IMR-90 (cell line): ENCODE results near the gene S100B. TPM values are rescaled to one million over a fixed set of nuclear protein-coding genes. Genes with fewer than 3 reads are reported as not detected.

Experiments used
- ATAC-seq: fragments of 200-7000 bp; cut with Tn5 transposase; 2 replicates; pipeline ENCODE4 v1.9.1; 2020; ENCODE audit warnings: low read depth, mild to moderate bottlenecking, moderate library complexity
- BruUV-seq: library from RNA; stranded (reverse); fragments of 400-500 nt; replicated peaks from 2 replicates; lab custom pipeline; 2021; lab: Mats Ljungman, UMichigan
- CTCF ChIA-PET: fragments of 300-600 bp; formaldehyde crosslinking; extraction: SDS; loops from one replicate; lab custom pipeline; 2021; ENCODE audit warnings: antibody characterized with exemption; lab: Yijun Ruan, JAX
- POLR2A ChIA-PET: fragments of 300-600 bp; sonication (Branson Sonifier 250); formaldehyde crosslinking; loops from one replicate; lab custom pipeline; 2022; ENCODE audit warnings: antibody characterized with exemption; ENCODE audit not compliant: unreplicated experiment; lab: Charles Lee
- DNase-seq: peaks from one replicate; pipeline ENCODE4 v3.0.0; 2013
- H2AFZ ChIP-seq: replicated peaks from 2 replicates; pipeline ENCODE3; 2013; ENCODE audit warnings: low read length, mild to moderate bottlenecking; ENCODE audit not compliant: poor library complexity
- H2AK5ac ChIP-seq: 2 replicates; pipeline ENCODE4 v1.6.1; 2013; ENCODE audit warnings: low read depth, low read length, inconsistent platforms
- H2AK9ac ChIP-seq: replicated peaks from 2 replicates; pipeline ENCODE3; 2013; ENCODE audit warnings: mild to moderate bottlenecking, low read depth, low read length, moderate library complexity; ENCODE audit not compliant: poor library complexity
- H2BK120ac ChIP-seq: 2 replicates; pipeline ENCODE4 v1.6.1; 2013; ENCODE audit warnings: low read depth, low read length, inconsistent platforms
- H2BK15ac ChIP-seq: 3 replicates; pipeline ENCODE4 v1.6.1; 2013; ENCODE audit warnings: low read depth, low read length, inconsistent platforms
- H2BK20ac ChIP-seq: 2 replicates; pipeline ENCODE4 v1.6.1; 2013; ENCODE audit warnings: low read depth, mild to moderate bottlenecking, inconsistent platforms, low read length, moderate library complexity
- H2BK5ac ChIP-seq: 2 replicates; pipeline ENCODE4 v1.6.1; 2013; ENCODE audit warnings: mild to moderate bottlenecking, low read depth, low read length, inconsistent platforms; ENCODE audit not compliant: poor library complexity, severe bottlenecking
- H3K14ac ChIP-seq: replicated peaks from 2 replicates; pipeline ENCODE4 v1.6.1; 2013; ENCODE audit warnings: low read depth, low read length, inconsistent platforms
- H3K18ac ChIP-seq: 2 replicates; pipeline ENCODE4 v1.6.1; 2013; ENCODE audit warnings: low read depth, low read length, control low read depth
- H3K23ac ChIP-seq: 2 replicates; pipeline ENCODE4 v1.6.1; 2013; ENCODE audit warnings: low read depth, low read length, inconsistent platforms
- H3K27ac ChIP-seq: 2 replicates; pipeline ENCODE4 v1.5.1; 2013; ENCODE audit warnings: mild to moderate bottlenecking, control low read depth, low read length; ENCODE audit not compliant: insufficient read depth
- H3K27me3 ChIP-seq: 2 replicates; pipeline ENCODE4 v1.6.1; 2013; ENCODE audit warnings: low read length; ENCODE audit not compliant: control insufficient read depth, insufficient read depth
- H3K36me3 ChIP-seq: 2 replicates; pipeline ENCODE4 v1.6.1; 2013; ENCODE audit warnings: low read length, mixed read lengths; ENCODE audit not compliant: control insufficient read depth, insufficient read depth
- H3K4ac ChIP-seq: 2 replicates; pipeline ENCODE4 v1.6.1; 2013; ENCODE audit warnings: low read depth, low read length, inconsistent platforms
- H3K4me1 ChIP-seq: 2 replicates; pipeline ENCODE4 v1.6.1; 2013; ENCODE audit warnings: low read length, mixed read lengths; ENCODE audit not compliant: control insufficient read depth, insufficient read depth
- H3K4me2 ChIP-seq: 2 replicates; pipeline ENCODE4 v1.6.1; 2013; ENCODE audit warnings: low read depth, mild to moderate bottlenecking, control low read depth, low read length, moderate library complexity
- H3K4me3 ChIP-seq: 2 replicates; pipeline ENCODE4 v1.5.1; 2013; ENCODE audit warnings: low read depth, mild to moderate bottlenecking, control low read depth, low read length, moderate library complexity; ENCODE audit not compliant: insufficient read depth
- H3K56ac ChIP-seq: 2 replicates; pipeline ENCODE4 v1.6.1; 2013; ENCODE audit warnings: low read length, inconsistent platforms; ENCODE audit not compliant: insufficient read depth; ENCODE audit errors: extremely low read depth
- H3K79me1 ChIP-seq, 2 experiments: 2 replicates each; pipeline ENCODE4 v1.6.1; 2013; ENCODE audit warnings: low read length in 2 of 2, inconsistent platforms in 1 of 2, low read depth in 1 of 2
- H3K9ac ChIP-seq: 2 replicates; pipeline ENCODE4 v1.6.1; 2013; ENCODE audit warnings: low read depth, low read length, control low read depth
- H3K9me1 ChIP-seq: 2 replicates; pipeline ENCODE4 v1.6.1; 2013; ENCODE audit warnings: low read length, inconsistent platforms; ENCODE audit not compliant: insufficient read depth
- H3K9me3 ChIP-seq: 2 replicates; pipeline ENCODE4 v1.6.1; 2013; ENCODE audit warnings: low read length; ENCODE audit not compliant: control insufficient read depth, insufficient read depth
- H4K20me1 ChIP-seq: 2 replicates; pipeline ENCODE4 v1.6.1; 2013; ENCODE audit warnings: low read length, inconsistent platforms; ENCODE audit not compliant: insufficient read depth
- H4K5ac ChIP-seq: 2 replicates; pipeline ENCODE4 v1.6.1; 2013; ENCODE audit warnings: mild to moderate bottlenecking, low read depth, low read length, control low read depth
- H4K8ac ChIP-seq, 2 experiments: 2 replicates each; pipeline ENCODE4 v1.6.1; 2013; ENCODE audit warnings: low read depth in 2 of 2, low read length in 2 of 2, control low read depth in 1 of 2, inconsistent platforms in 1 of 2
- H4K91ac ChIP-seq: 2 replicates; pipeline ENCODE4 v1.6.1; 2013; ENCODE audit warnings: low read depth, low read length, inconsistent platforms; ENCODE audit not compliant: insufficient read depth
- BHLHE40 ChIP-seq: fragments of 150-350 bp; IDR thresholded peaks from 2 replicates; pipeline ENCODE4 v1.6.1; 2016; ENCODE audit warnings: mild to moderate bottlenecking, low read depth, low read length
- FOS ChIP-seq: fragments of 150-350 bp; IDR thresholded peaks from 2 replicates; pipeline ENCODE4 v1.6.1; 2016; ENCODE audit warnings: low read depth, low read length
- MAFK ChIP-seq: IDR thresholded peaks from 2 replicates; pipeline ENCODE4 v1.6.1; 2012; ENCODE audit warnings: low read depth, low read length, improper control_type of control experiment
- NFE2L2 ChIP-seq: fragments of 150-350 bp; IDR thresholded peaks from 2 replicates; pipeline ENCODE4 v1.6.1; 2016; ENCODE audit warnings: low read depth, mild to moderate bottlenecking, low read length
- POLR2A ChIP-seq: IDR thresholded peaks from 2 replicates; pipeline ENCODE4 v1.6.1; 2012; ENCODE audit warnings: mild to moderate bottlenecking, low read depth, low read length
- RCOR1 ChIP-seq: IDR thresholded peaks from 2 replicates; pipeline ENCODE4 v1.6.1; 2012; ENCODE audit warnings: mild to moderate bottlenecking, low read length, improper control_type of control experiment; ENCODE audit not compliant: insufficient replicate concordance
- RFX5 ChIP-seq: IDR thresholded peaks from 2 replicates; pipeline ENCODE4 v1.8.0; 2012; ENCODE audit warnings: low read depth, mild to moderate bottlenecking, low read length, moderate library complexity
- SMC3 ChIP-seq: fragments of 150-350 bp; IDR thresholded peaks from 2 replicates; pipeline ENCODE4 v1.6.1; 2016; ENCODE audit warnings: low read depth, mild to moderate bottlenecking, antibody characterized with exemption, low read length, moderate library complexity
- WGBS, 2 experiments: methylation state at CpG; one replicate each; pipeline versions ENCODE4 v1.1.5 to v1.1.7; 2013; ENCODE audit warnings: missing lambda C conversion rate in 2 of 2; ENCODE audit not compliant: insufficient read length in 1 of 2; ENCODE audit errors: extremely low coverage in 2 of 2; 5-methylcytosine and 5-hydroxymethylcytosine counted together
- dilution Hi-C: fragments of 300-500 bp; cut with HindIII; formaldehyde crosslinking; loops from one replicate; pipeline ENCODE4 v1.14.3; 2018; ENCODE audit warnings: low sequenced_read_pairs; ENCODE audit not compliant: unreplicated experiment
- in situ Hi-C: fragments of 300-500 bp; cut with MboI; formaldehyde crosslinking; loops from 3 replicates; pipeline ENCODE4 v1.14.3; 2019; ENCODE audit warnings: low sequenced_read_pairs, inconsistent platforms, mixed read lengths
- intact Hi-C: fragments of 100-400 bp; cut with micrococcal nuclease; formaldehyde crosslinking; loops from 2 replicates; pipeline ENCODE4 v1.10.0; 2022
- polyA plus RNA-seq, 3 experiments: library from polyadenylated mRNA; depleted of rRNA; stranded (reverse); fragments of >200 nt; gene quantifications; 2 replicates each; pipeline ENCODE4 v1.2.3, GENCODE V29; 2012; ENCODE audit warnings: low replicate concordance in 1 of 3
- total RNA-seq: library from RNA; depleted of rRNA; stranded (reverse); fragments of >200 nt; gene quantifications from 2 replicates; pipeline ENCODE4 v1.2.3, GENCODE V29; 2012
- TF ChIP-seq, protein P1 (sequence below): fragments of 150-350 bp; IDR thresholded peaks from 2 replicates; pipeline ENCODE4 v1.6.1; 2017; ENCODE audit warnings: mild to moderate bottlenecking, antibody characterized with exemption, low read length, low read depth
- TF ChIP-seq, protein P2 (sequence below): fragments of 150-350 bp; IDR thresholded peaks from 2 replicates; pipeline ENCODE4 v1.6.1; 2016; ENCODE audit warnings: low read depth, mild to moderate bottlenecking, low read length, moderate library complexity, borderline replicate concordance

S100B gene
- total and polyA plus RNA-seq, 2 of the 4 experiments (the other 2 are of a cell fraction), result 0.18 to 0.26 TPM

GRCh38 chr21:46594276-46594675, 10.6 kb downstream of the S100B start:
- H2BK20ac ChIP-seq, result no peak overlapping the region
- ATAC-seq (no peak), DNase-seq (no peak)
- H4K8ac ChIP-seq, result no peak overlapping the region
- H3K4me1 ChIP-seq, result peaks cover 6% of the 10 kb centered on the region
- WGBS, 2 experiments, result 60% methylated on average over 3 of the region's 8 CpGs; no CpG with 5 or more reads in 1 of the 2 experiments
- no peak overlapping the region for H2AFZ ChIP-seq
- H3K23ac ChIP-seq, result no peak overlapping the region
- H3K14ac ChIP-seq, result no peak overlapping the region
- no peak overlapping the region for H2BK5ac ChIP-seq
- no peak overlapping the region for H3K4me2 ChIP-seq
- in situ Hi-C loops, result no loop called here
- no peak overlapping the region for H2AK5ac ChIP-seq
- no peak overlapping the region for H2BK120ac ChIP-seq
- H4K91ac ChIP-seq, result no peak overlapping the region
- no peak overlapping the region for H2AK9ac ChIP-seq
- H3K4me3 ChIP-seq, result no peak overlapping the region
- no peak overlapping the region for H2BK15ac ChIP-seq
- 0 out of 2 replicates have a peak, but pooled peaks cover 4% of the 10 kb centered on the region for H3K9me1 ChIP-seq
- no peak overlapping the region for H3K9ac ChIP-seq
- no peak for TF ChIP-seq MAFK
- TF ChIP-seq RCOR1, result no peak
- TF ChIP-seq, protein P1, sequence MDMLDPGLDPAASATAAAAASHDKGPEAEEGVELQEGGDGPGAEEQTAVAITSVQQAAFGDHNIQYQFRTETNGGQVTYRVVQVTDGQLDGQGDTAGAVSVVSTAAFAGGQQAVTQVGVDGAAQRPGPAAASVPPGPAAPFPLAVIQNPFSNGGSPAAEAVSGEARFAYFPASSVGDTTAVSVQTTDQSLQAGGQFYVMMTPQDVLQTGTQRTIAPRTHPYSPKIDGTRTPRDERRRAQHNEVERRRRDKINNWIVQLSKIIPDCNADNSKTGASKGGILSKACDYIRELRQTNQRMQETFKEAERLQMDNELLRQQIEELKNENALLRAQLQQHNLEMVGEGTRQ, result no peak
- no peak for TF ChIP-seq RFX5
- no peak for TF ChIP-seq POLR2A
- no peak for TF ChIP-seq BHLHE40
- no peak for TF ChIP-seq SMC3
- no peak for TF ChIP-seq NFE2L2
- TF ChIP-seq, protein P2, sequence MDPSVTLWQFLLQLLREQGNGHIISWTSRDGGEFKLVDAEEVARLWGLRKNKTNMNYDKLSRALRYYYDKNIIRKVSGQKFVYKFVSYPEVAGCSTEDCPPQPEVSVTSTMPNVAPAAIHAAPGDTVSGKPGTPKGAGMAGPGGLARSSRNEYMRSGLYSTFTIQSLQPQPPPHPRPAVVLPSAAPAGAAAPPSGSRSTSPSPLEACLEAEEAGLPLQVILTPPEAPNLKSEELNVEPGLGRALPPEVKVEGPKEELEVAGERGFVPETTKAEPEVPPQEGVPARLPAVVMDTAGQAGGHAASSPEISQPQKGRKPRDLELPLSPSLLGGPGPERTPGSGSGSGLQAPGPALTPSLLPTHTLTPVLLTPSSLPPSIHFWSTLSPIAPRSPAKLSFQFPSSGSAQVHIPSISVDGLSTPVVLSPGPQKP, result no peak
- no peak for TF ChIP-seq FOS
- POLR2A ChIA-PET, result no interaction called here
- no peaks in the 10 kb centered on the region for H3K79me1 ChIP-seq
- CTCF ChIA-PET, result no interaction called here
- no peak overlapping the region for H3K27ac ChIP-seq
- intact Hi-C loops, result no loop called here
- no peaks in the 10 kb centered on the region for H3K36me3 ChIP-seq
- H3K27me3 ChIP-seq, result no peaks in the 10 kb centered on the region
- dilution Hi-C loops, result no loop called here
- H3K4ac ChIP-seq, result no peak overlapping the region
- no peak overlapping the region for H4K5ac ChIP-seq
- peaks cover 17% of the 10 kb centered on the region for H3K9me3 ChIP-seq
- no peak overlapping the region for H3K18ac ChIP-seq
- no peaks in the 10 kb centered on the region for H4K20me1 ChIP-seq
- H3K56ac ChIP-seq, result no peak overlapping the region
- no TSS peak for BruUV-seq
